Kidney epithelial cell (primary cell): ENCODE data around the gene KLRF1. TPM values are rescaled to one million over a fixed set of nuclear protein-coding genes. Genes with fewer than 3 reads are reported as not detected.
A peak's percentile ranks its signal among the peaks of the same experiment; 100 is the strongest.

Source experiments
- DNase-seq: peaks from one replicate; pipeline ENCODE4 v3.0.0-alpha.2; 2010; ENCODE audit warnings: low read depth
- H3K27me3 ChIP-seq: 2 replicates; pipeline ENCODE4 v1.6.0; 2011; ENCODE audit warnings: low read length; ENCODE audit not compliant: control insufficient read depth, insufficient read depth
- H3K36me3 ChIP-seq: 2 replicates; pipeline ENCODE4 v1.5.1; 2011; ENCODE audit warnings: low read length; ENCODE audit not compliant: control insufficient read depth, insufficient read depth
- H3K4me3 ChIP-seq: 2 replicates; pipeline ENCODE4 v1.5.1; 2011; ENCODE audit warnings: low read depth, mild to moderate bottlenecking, control low read depth, low read length
- total RNA-seq: library from RNA; depleted of rRNA; stranded (reverse); fragments of >200 nt; gene quantifications from 2 replicates; pipeline ENCODE4 v1.2.3, GENCODE V29; 2015
- TF ChIP-seq, protein P1 (sequence below): IDR thresholded peaks from 2 replicates; pipeline ENCODE4 v1.5.1; 2011; ENCODE audit warnings: mild to moderate bottlenecking, moderate library complexity, low read length, control low read depth, inconsistent platforms; ENCODE audit not compliant: insufficient read depth, poor library complexity, severe bottlenecking

The KLRF1 gene
- total RNA-seq, 1 donor from 2014 or later: 0.17 TPM

DNA sequence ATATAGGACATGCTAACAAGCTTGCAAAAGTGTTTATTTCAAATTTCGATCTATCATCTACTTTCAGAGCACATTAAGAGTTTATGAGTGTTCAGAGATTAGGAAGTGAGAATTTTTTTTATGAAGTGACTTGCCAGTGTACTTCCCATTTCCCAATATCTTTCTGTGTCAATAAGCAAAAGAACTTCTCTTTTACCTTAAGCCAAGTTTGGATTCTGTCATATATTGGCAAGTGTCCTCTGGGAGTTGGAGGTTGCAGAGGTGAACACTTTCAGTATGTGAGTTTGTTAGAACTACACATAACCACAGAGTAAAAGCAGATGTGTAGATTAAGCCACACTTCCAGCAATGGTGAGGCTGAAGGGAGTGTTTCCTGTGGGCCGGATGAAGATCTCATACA, 16.6 kb upstream of the KLRF1 start:
- H3K36me3 ChIP-seq: no peaks in the 10 kb centered on the region
- TF ChIP-seq, protein P1, sequence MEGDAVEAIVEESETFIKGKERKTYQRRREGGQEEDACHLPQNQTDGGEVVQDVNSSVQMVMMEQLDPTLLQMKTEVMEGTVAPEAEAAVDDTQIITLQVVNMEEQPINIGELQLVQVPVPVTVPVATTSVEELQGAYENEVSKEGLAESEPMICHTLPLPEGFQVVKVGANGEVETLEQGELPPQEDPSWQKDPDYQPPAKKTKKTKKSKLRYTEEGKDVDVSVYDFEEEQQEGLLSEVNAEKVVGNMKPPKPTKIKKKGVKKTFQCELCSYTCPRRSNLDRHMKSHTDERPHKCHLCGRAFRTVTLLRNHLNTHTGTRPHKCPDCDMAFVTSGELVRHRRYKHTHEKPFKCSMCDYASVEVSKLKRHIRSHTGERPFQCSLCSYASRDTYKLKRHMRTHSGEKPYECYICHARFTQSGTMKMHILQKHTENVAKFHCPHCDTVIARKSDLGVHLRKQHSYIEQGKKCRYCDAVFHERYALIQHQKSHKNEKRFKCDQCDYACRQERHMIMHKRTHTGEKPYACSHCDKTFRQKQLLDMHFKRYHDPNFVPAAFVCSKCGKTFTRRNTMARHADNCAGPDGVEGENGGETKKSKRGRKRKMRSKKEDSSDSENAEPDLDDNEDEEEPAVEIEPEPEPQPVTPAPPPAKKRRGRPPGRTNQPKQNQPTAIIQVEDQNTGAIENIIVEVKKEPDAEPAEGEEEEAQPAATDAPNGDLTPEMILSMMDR: no peak
- H3K4me3 ChIP-seq: no peak overlapping the region
- no peaks in the 10 kb centered on the region for H3K27me3 ChIP-seq
- no peak for DNase-seq

DNA sequence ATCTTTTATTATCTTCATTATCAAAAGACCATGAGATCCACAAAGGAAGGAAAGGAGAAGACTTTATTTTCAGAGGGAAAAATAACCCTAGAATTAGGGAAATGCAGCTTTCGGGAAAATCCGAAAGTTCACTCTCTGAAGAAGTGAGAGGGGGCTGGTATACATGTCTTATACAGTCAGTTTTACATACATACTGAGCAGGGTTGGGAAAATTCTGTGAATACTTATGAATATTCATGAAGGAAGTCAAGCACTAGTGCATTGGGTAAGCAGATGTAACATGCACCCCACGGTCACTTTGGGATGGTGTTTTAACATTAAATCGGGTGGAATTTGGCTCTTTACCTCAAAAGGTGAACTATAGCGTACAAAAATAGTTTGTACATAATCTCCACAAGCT, 15.7 kb upstream of the KLRF1 start:
- no peaks in the 10 kb centered on the region for H3K27me3 ChIP-seq
- no peak overlapping the region for H3K4me3 ChIP-seq

DNA sequence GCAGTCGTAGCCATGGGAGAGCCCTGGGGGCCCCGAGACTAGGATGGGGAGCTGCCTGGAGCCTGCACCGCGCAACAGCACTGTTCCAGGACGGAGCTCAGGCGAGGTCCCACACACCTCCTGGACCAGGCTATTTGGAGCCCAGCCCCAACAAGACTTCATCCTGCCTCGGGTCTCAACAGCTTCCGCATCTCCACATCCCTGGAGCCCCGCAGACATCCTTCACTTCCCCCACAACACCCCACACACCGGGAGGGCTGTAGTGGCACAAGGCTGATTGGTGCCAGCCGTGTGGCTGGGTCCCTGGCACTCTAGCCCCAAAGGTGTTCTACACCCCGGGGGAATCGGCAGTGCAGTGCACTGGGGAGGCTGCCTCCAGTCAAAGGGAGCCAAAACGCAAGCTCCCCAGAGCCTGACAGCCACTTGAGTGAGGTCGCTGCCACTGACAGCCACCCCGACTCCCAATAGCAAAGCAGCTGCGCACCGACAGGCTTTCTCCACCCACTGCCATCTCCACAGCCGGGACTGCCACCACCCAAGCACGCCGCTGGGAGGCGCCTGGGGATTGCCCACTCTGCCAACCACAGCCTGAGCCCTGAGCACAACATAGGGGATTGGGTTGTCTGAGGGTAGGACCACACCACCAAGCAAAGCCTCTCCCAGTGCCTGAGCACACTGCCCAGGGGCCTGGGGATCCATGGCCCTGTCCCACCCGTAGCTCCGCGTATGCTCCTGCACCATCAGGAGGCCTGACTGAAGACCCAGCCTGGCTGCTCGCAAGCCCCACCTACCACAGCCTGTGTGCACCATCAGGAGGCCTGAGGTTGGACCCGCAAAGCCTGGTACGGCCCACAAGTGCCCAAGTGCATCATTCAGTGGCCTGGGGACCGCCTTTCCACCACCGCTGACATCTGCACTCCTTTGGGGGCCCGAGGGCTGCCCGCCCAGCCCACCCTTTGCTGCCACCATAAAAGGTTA, 13.2 kb upstream of the KLRF1 start:
- no peaks in the 10 kb centered on the region for H3K36me3 ChIP-seq
- DNase-seq: no peak
- TF ChIP-seq, protein P1: peak; percentile 88
- no peaks in the 10 kb centered on the region for H3K27me3 ChIP-seq
- peak overlapping the region; percentile 24 for H3K4me3 ChIP-seq

More for the DNA sequence above, 15.7 kb upstream of the KLRF1 start:
- TF ChIP-seq, protein P1: no peak
- no peak for DNase-seq
- H3K36me3 ChIP-seq: no peaks in the 10 kb centered on the region

DNA sequence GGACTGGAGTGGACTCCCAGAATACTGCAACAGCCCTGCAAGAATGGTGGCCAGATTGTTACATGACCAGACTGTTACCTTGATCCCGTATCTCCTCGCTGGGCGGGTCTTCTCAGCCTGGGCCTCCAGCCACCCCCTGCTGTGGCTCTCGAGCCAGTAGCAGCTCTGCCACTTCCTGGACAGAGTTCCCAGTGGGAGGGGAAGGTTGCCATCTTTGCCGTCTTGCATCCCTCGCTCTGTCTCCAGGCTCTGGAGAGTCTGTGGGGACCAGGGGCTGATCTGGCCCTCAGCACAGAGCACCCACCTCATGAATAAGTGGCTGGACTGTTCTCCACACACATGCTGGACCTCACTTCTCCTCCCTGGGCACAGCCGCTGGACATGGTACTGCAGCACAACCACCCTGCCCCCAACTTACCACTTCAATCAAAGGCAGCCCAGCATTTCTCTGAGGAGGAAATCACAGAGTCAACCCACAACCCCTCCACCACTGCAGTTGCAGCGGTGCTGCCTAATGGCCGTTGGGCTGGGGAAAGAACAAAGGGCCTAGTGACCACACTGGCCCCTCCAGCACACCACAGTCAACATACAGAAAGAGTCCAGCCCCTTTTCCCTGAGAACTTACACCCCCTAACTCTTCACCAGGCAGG, 6.9 kb upstream of the KLRF1 start:
- TF ChIP-seq, protein P1: no peak
- DNase-seq: no peak
- Histone ChIP-seq H3K36me3 (no peaks in the 10 kb centered on the region), H3K27me3 (no peaks in the 10 kb centered on the region), H3K4me3 (no peak overlapping the region)

DNA sequence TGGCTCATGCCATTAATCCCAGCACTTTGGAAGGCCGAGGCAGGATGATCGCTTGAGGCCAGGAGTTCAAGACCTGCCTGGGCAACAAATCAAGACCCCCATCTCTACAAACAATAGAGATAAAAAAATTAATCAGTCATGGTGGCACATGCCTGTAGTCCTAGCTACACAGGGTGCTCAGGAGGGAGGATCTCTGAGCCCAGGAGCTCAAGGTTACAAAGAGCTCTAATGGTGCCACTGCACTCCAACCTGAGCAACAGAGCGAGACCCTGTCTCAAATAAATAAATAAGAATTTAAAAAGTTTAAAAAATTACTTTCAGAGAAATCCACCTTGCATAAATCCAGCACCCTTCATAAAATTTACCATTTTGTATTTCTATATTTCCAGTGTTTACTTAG, 2.2 kb downstream of the KLRF1 start:
- TF ChIP-seq, protein P1: no peak
- Histone ChIP-seq H3K36me3 (no peaks in the 10 kb centered on the region), H3K4me3 (no peak overlapping the region), H3K27me3 (no peaks in the 10 kb centered on the region)
- DNase-seq: no peak

DNA sequence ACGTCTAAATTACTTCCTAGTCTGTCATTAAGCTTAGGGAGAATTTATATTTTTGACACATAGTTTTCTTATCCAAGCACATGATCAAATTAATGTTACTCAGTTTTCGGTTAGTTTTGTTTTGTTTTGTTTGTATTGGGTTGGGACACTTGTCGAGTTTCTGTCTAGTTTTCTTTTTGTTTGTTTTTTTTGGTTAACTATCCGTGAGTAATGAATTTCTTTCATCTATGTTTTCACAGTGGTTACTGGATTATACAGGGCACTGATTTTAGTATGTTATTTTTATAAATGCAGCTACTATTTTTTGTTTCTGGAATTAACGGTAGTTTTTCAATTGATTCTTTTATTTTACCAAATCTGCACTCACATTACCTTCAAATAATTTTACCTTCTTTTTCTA, 2.7 kb downstream of the KLRF1 start:
- no peaks in the 10 kb centered on the region for H3K27me3 ChIP-seq
- no peak for DNase-seq
- no peak overlapping the region for H3K4me3 ChIP-seq
- TF ChIP-seq, protein P1: no peak
- H3K36me3 ChIP-seq: no peaks in the 10 kb centered on the region
